LHCN-M2 (cell line): Measurements from ENCODE around the gene UNC79. TPM values are rescaled to one million over a fixed set of nuclear protein-coding genes. Genes with fewer than 3 reads are reported as not detected.

Source experiments
- DNase-seq: peaks from one replicate; pipeline ENCODE4 v3.0.0-alpha.2; 2012; ENCODE audit warnings: low read depth
- total RNA-seq: library from RNA; depleted of rRNA; stranded (reverse); fragments of >200 nt; gene quantifications from 2 replicates; pipeline ENCODE4 v1.2.3, GENCODE V29; 2014; rRNA removed

The UNC79 gene
- total RNA-seq, 1 experiment from 2014 or later, result not detected

GRCh38 chr14:93748208-93749075, 317.7 kb downstream of the UNC79 start:
- DNase-seq, result no peak

DNA sequence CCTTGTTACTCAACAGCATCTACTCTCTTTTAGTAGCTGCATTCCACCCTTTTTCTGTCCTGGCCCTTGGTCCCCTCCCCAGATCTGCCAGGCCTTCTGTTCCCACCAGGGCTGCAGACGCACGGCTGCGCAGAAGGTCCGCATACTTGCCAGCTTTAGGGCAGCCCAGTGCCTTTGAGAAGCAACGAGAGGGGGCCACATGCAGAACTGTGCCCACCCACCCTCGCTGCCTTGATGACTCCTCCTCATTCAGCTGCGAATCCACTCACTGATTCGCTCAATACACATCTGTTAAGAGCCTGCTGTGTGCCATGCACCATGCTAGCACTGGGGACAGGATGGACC, 318.3 kb downstream of the UNC79 start:
- no peak for DNase-seq

- no peak for DNase-seq
Observed at GRCh38 chr14:93751946-93752655, 321.4 kb downstream of the UNC79 start.

DNA sequence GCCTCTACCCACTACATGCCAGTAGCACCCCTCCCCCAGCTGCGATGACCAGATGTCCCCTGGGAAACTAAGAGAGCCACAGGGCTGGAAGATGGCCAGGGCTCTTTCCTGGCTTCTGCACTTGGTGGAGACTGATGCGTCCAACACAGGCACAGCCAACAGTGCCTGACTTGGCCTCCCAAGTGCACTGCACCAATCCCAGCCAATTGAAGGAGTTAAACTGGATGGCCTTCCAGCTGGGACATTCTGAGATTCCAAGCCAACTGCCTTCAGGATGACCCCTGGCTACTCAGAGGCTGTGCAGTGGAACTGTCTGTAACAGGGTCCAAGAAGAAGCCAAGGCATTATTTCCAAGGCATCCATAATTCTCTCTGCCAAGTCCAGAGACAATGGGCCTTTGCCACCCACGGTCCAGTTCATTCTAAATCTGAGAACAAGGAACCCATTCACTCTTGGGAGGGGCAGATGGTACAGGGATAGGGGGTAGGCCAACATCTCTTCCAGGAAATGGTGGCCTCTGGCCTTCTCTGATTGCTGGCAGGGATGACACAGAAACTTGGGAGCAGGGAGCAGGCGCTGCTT, 322.3 kb downstream of the UNC79 start:
- DNase-seq, result no peak

- no peak for DNase-seq
Observed at GRCh38 chr14:93753647-93754046, 322.9 kb downstream of the UNC79 start.

DNA sequence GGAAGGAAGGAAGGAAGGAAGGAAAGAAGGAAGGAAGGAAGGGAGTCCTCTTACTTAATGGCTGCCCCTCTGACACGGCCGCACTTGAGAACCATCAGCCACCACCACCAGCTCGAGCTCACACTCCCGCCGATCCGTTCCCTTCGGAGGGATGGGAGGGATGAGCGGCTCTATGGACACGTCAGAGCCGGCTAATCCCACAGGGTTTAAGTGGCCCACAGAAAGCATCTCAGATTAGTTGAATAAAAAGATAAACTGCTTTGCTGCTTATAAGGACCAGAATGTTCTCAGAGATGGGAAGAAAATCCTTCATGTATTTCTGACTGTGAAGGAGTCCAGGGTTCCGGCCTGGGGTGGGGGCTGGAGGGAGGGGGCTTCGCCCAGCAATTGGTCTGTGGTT, 326.5 kb downstream of the UNC79 start:
- no peak for DNase-seq

Other genes starting within 250 kb of the UNC79 start
- gene MOAP1, start 246.0 kb upstream of the UNC79 start, total RNA-seq, result 13.3 and 13.8 TPM in 2 replicates
- gene LYSET, start 245.6 kb upstream of the UNC79 start, total RNA-seq, result 4.7 and 6.4 TPM in 2 replicates
- 21.4 and 28.6 TPM in 2 replicates for gene GON7, start 223.9 kb upstream of the UNC79 start, total RNA-seq
- gene UBR7, start 223.7 kb upstream of the UNC79 start, total RNA-seq, result 54.9 and 75.8 TPM in 2 replicates
- 16.7 and 20.4 TPM in 2 replicates for gene BTBD7, start 97.9 kb upstream of the UNC79 start, total RNA-seq
- not detected in 2 replicates for gene COX8C, start 83.8 kb upstream of the UNC79 start, total RNA-seq